CD4-positive, alpha-beta T cell treated with Interleukin-21 for 1 hour (primary cell): ENCODE results near the gene ZNF77.
"Not testable (repeated sequence)": the region's sequence is repeated elsewhere in the genome, so short reads cannot be mapped to it uniquely, and the experiment has no call there.

ENCODE experiments used
- DNase-seq: peaks from one replicate; pipeline ENCODE4 v3.0.0-alpha.2; 2020

ZNF77 gene

DNA sequence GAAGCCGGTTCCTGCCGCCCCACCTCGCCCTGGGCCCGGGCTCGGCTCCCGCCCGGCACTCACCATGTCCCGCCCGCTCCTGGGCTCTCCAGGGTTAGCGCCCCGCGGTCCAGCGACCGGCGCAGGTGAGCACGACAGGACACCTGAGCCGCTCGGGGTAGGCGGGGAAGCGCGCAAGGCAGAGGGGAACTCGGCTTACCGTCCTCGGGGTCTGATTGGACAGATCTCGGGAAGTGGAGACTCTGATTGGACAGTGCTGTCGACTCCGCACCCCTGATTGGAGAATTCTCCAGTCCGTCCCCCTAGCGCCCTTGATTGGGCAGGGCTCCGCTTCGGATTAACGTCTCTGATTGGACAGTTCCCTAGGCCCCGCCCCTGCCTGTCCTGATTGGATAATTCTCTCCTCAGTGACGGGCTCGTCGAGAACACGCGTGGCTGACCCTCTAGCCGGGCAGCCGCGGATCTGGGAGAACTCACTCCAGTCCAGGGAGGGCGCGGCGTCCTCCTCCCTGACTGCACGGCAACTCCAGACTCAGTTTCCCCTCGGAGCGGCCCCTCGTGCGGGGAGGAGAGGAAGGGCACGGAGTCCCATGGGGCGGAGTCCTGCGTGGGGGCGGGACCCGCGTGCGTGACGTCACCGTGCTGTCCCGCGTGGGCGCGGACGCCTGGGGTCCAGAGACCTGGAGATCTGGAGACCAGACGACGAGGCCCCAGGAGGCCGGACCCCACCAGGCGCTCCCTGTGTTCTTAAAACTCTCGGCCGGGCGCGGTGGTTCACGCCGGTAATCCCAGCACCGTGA lies at the start of gene ZNF77:
ZNF77 (minus strand) TSS at position 197 of the 800 bp plus-strand sequence; CDS start at position 66, 131 bp downstream.
- peak; percentile 99 for DNase-seq

DNA sequence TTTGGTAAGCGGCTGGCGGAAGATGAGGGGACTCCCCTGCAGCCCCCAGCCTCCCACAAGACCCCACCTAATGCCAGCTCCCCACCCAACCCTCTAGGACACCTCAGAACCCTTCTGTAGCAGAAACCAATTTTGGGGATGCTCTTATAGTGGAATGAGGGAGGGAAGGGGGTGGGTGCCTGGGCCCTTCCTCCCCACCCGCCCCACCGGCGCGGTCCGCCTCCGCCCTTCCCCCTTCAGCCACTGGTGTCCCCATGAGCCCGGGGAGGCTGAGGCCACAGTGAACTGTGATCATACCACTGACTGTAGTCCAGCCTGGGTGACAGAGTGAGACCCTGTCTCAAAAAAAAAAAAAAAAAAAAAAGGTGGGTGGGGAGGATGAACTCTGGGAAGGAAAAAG lies 48.8 kb upstream of the ZNF77 start:
- no peak for DNase-seq

- no peak for DNase-seq
Measured at GRCh38 chr19:2992958-2993357, 48.2 kb upstream of the ZNF77 start.

DNA sequence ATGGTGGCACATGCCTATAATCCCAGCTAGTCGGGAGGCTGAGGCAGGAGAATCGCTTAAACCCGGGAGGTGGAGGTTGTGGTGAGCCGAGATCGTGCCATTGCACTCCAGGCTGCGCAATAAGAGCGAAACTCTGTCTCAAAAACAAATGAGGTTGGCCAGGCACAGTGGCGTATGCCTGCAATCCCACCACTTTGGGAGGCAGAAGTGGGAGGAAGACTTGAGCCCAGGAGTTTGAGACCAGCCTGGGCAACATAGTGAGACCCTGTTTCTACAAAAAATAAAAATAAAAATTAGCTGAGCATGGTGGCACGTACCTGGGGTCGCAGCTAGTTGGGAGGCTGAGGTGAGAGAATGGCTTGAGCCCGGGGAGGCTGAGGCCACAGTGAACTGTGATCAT lies 47.6 kb upstream of the ZNF77 start:
- DNase-seq: not testable (repeated sequence)

DNA sequence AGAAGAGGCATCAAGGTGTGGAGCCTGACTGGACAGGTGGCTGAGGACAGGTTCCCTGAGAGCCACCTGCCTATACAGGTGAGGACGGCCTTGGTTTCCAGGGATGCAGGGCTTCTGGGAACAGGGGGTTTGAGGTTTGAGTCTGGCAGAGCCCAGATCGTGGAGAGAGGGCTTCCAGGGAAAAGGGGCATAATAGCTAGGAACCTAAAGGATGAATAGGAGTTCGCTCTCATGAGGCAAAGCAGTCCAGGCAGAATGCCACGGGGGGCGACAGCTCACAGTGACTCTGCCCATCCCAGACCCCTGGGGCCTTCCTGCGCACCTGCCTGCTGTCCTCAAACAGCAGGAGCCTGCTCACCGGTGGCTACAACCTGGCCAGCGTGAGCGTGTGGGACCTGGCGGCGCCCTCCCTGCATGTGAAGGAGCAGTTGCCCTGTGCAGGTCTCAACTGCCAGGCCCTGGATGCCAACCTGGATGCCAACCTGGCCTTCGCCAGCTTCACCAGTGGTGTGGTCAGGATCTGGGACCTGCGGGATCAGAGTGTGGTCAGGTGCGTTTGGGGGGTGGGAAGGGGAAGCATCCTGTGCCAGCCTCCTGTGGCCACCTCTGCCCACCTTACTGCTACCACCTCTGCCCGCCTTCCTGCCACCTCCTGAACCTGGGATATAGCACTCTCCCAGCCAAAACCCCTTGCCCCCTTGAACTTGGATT lies 44.6 kb upstream of the ZNF77 start:
- no peak for DNase-seq

- no peak for DNase-seq
Measured at GRCh38 chr19:2988568-2988967, 43.8 kb upstream of the ZNF77 start.

DNA sequence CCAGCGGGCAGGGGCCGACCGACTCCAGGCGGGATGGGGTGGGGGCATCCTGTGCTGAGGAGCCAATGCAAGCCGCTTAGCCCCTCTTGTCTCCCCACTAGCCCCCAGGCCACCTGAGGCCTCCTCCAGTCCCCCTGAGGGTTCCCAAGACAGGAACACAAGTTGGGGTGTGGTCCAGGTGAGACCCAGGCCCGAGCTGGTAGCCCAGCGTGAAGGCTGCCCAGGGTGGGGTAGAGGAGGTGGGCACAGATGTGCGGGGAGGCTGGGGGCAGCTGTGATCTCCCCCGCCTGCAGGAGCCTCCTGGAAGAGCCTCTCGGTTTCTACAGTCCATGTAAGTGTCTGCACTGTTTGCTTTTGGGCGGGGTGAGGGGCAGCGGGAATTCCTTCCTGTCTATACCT lies 43.0 kb upstream of the ZNF77 start:
- no peak for DNase-seq

- no peak for DNase-seq
Measured at GRCh38 chr19:2986951-2987524, 42.3 kb upstream of the ZNF77 start.

GRCh38 chr19:2984215-2984528 lies 39.4 kb upstream of the ZNF77 start:
- no peak for DNase-seq

DNA sequence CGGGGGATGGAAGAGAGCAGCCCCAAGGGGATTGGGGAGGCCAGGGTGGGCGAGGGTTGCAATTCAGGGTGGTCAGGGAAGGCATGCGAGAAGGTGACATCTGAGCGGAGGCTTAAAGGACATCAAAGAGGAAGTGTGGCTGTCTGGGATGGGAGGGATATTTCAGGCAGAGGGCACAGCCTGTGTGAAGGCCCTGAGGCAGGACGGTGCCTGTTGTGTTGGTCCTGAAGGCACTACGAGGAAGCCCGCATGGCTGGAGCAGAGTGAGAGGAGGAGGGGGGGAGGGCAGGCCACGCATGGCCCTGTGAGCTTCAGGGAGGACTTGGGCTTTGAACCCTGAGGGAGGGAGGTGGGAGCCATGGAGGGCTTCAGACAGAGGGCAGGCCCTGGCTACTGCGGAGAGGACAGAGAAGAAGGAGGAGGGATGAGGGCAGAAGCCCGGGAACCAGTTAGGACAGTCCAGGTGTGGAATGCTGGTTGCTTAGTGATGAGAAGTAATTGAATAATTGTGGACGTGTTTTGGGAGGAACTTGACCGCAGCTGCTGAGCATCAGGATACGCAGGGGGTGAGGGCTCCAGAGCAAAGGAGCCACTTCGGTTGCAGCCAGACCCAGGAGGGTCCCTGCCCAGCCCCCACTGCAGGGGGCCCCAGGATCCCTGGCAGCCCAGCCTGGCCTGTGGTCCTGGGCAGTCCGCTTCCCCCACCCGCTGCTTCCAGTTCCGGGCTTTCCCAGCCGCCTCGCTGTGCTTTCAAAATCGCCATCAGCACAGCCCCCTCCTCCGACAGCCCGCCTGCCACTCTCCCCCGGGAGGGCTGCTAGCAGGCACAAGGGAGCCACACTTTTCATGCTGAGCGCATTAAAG lies 38.8 kb upstream of the ZNF77 start:
- DNase-seq: no peak

GRCh38 chr19:2982983-2983350 lies 38.2 kb upstream of the ZNF77 start:
- no peak for DNase-seq

DNA sequence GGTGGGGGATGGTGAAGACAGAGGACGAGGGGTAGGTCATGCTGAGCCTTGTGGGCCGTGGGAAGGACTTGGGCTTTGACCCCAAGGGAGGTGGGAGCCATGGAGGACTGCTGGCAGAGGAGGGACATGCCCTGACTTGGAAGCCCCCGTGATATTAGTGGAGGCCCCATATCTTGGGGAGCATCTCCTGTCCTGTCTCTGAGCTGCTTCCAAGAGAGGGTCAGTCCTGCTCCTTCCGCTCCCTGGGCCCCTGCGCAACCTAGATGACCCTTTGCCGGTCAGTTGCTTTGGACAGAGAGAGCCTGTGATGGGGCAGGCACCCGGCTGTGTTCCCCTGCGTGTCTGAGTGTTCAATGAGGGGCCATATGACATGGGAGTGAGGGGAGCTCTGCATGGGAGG lies 37.8 kb upstream of the ZNF77 start:
- no peak for DNase-seq

DNA sequence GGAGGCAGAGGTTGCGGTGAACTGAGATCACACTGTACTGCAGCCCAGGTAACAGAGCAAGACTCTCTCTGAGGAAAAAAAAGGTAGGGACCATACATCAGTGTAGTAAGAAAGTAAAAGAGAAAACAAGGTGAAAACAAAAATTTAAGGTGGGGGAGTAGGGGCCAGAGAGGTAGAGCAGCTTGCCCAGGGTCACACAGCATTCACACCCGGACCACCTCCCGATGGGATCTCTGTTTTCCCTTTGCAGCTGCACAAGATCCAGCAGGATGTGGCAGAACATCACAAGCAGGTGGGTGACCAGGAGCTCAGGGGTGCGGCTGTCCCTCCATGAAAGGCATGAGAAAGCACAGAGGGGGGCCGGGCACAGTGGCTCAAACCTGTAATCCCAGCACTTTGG lies 37.1 kb upstream of the ZNF77 start:
- no peak for DNase-seq

- no peak for DNase-seq
Measured at GRCh38 chr19:2978772-2979171, 34.0 kb upstream of the ZNF77 start.

- DNase-seq: no peak
Measured at GRCh38 chr19:2978166-2978767, 33.5 kb upstream of the ZNF77 start.

- DNase-seq: no peak
Measured at GRCh38 chr19:2977746-2978138, 33.0 kb upstream of the ZNF77 start.

- DNase-seq: peak; percentile 94
Measured at GRCh38 chr19:2977001-2977745, 32.4 kb upstream of the ZNF77 start, which contains the start of gene TLE6. Gene TLE6 (plus strand): TSS chr19:2977564. CDS start chr19:2978234, 670 bp downstream.

DNA sequence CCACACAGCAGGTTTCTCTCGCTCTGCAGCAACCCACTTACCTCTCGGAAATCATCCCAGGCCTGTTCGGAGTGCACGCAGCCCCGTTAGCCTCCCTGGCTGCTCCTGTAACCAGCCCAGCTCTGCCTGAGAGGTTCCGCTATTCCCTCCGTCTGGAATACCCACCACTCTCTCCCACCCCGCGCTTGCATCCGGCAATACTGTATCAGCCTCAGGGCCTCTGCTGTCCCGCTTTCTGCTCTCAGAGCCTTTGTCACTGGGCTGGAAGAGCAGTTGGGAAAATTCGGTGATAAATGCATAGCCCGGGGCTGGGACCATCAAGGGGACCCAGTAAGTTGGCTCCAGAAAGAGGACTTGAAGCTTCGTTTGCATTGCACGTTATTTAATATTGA lies 31.8 kb upstream of the ZNF77 start:
- no peak for DNase-seq

GRCh38 chr19:2974342-2975041 lies 29.7 kb upstream of the ZNF77 start:
- DNase-seq: no peak

GRCh38 chr19:2973229-2973628 lies 28.5 kb upstream of the ZNF77 start:
- DNase-seq: no peak

- DNase-seq: no peak
Measured at GRCh38 chr19:2970201-2970835, 25.5 kb upstream of the ZNF77 start.
